IMR-90 (cell line): ENCODE measurements around the gene ARHGEF4. TPM values are rescaled to one million over a fixed set of nuclear protein-coding genes. Genes with fewer than 3 reads are reported as not detected.
"Not testable (repeated sequence)": the region's sequence is repeated elsewhere in the genome, so short reads cannot be mapped to it uniquely, and the experiment has no call there.

Experiments
- ATAC-seq: fragments of 200-7000 bp; cut with Tn5 transposase; 2 replicates; pipeline ENCODE4 v1.9.1; 2020; ENCODE audit warnings: low read depth, mild to moderate bottlenecking, moderate library complexity
- BruUV-seq: library from RNA; stranded (reverse); fragments of 400-500 nt; replicated peaks from 2 replicates; lab custom pipeline; 2021; lab: Mats Ljungman, UMichigan
- CTCF ChIA-PET: fragments of 300-600 bp; formaldehyde crosslinking; extraction: SDS; loops from one replicate; lab custom pipeline; 2021; ENCODE audit warnings: antibody characterized with exemption; lab: Yijun Ruan, JAX
- POLR2A ChIA-PET: fragments of 300-600 bp; sonication (Branson Sonifier 250); formaldehyde crosslinking; loops from one replicate; lab custom pipeline; 2022; ENCODE audit warnings: antibody characterized with exemption; ENCODE audit not compliant: unreplicated experiment; lab: Charles Lee
- DNase-seq: peaks from one replicate; pipeline ENCODE4 v3.0.0; 2013
- H2AFZ ChIP-seq: replicated peaks from 2 replicates; pipeline ENCODE3; 2013; ENCODE audit warnings: low read length, mild to moderate bottlenecking; ENCODE audit not compliant: poor library complexity
- H2AK5ac ChIP-seq: 2 replicates; pipeline ENCODE4 v1.6.1; 2013; ENCODE audit warnings: low read depth, low read length, inconsistent platforms
- H2AK9ac ChIP-seq: replicated peaks from 2 replicates; pipeline ENCODE3; 2013; ENCODE audit warnings: mild to moderate bottlenecking, low read depth, low read length, moderate library complexity; ENCODE audit not compliant: poor library complexity
- H2BK120ac ChIP-seq: 2 replicates; pipeline ENCODE4 v1.6.1; 2013; ENCODE audit warnings: low read depth, low read length, inconsistent platforms
- H2BK15ac ChIP-seq: 3 replicates; pipeline ENCODE4 v1.6.1; 2013; ENCODE audit warnings: low read depth, low read length, inconsistent platforms
- H2BK20ac ChIP-seq: 2 replicates; pipeline ENCODE4 v1.6.1; 2013; ENCODE audit warnings: low read depth, mild to moderate bottlenecking, inconsistent platforms, low read length, moderate library complexity
- H2BK5ac ChIP-seq: 2 replicates; pipeline ENCODE4 v1.6.1; 2013; ENCODE audit warnings: mild to moderate bottlenecking, low read depth, low read length, inconsistent platforms; ENCODE audit not compliant: poor library complexity, severe bottlenecking
- H3K14ac ChIP-seq: replicated peaks from 2 replicates; pipeline ENCODE4 v1.6.1; 2013; ENCODE audit warnings: low read depth, low read length, inconsistent platforms
- H3K18ac ChIP-seq: 2 replicates; pipeline ENCODE4 v1.6.1; 2013; ENCODE audit warnings: low read depth, low read length, control low read depth
- H3K23ac ChIP-seq: 2 replicates; pipeline ENCODE4 v1.6.1; 2013; ENCODE audit warnings: low read depth, low read length, inconsistent platforms
- H3K27ac ChIP-seq: 2 replicates; pipeline ENCODE4 v1.5.1; 2013; ENCODE audit warnings: mild to moderate bottlenecking, control low read depth, low read length; ENCODE audit not compliant: insufficient read depth
- H3K27me3 ChIP-seq: 2 replicates; pipeline ENCODE4 v1.6.1; 2013; ENCODE audit warnings: low read length; ENCODE audit not compliant: control insufficient read depth, insufficient read depth
- H3K36me3 ChIP-seq: 2 replicates; pipeline ENCODE4 v1.6.1; 2013; ENCODE audit warnings: low read length, mixed read lengths; ENCODE audit not compliant: control insufficient read depth, insufficient read depth
- H3K4ac ChIP-seq: 2 replicates; pipeline ENCODE4 v1.6.1; 2013; ENCODE audit warnings: low read depth, low read length, inconsistent platforms
- H3K4me1 ChIP-seq: 2 replicates; pipeline ENCODE4 v1.6.1; 2013; ENCODE audit warnings: low read length, mixed read lengths; ENCODE audit not compliant: control insufficient read depth, insufficient read depth
- H3K4me2 ChIP-seq: 2 replicates; pipeline ENCODE4 v1.6.1; 2013; ENCODE audit warnings: low read depth, mild to moderate bottlenecking, control low read depth, low read length, moderate library complexity
- H3K4me3 ChIP-seq: 2 replicates; pipeline ENCODE4 v1.5.1; 2013; ENCODE audit warnings: low read depth, mild to moderate bottlenecking, control low read depth, low read length, moderate library complexity; ENCODE audit not compliant: insufficient read depth
- H3K56ac ChIP-seq: 2 replicates; pipeline ENCODE4 v1.6.1; 2013; ENCODE audit warnings: low read length, inconsistent platforms; ENCODE audit not compliant: insufficient read depth; ENCODE audit errors: extremely low read depth
- H3K79me1 ChIP-seq, 2 experiments: 2 replicates each; pipeline ENCODE4 v1.6.1; 2013; ENCODE audit warnings: low read length in 2 of 2, inconsistent platforms in 1 of 2, low read depth in 1 of 2
- H3K9ac ChIP-seq: 2 replicates; pipeline ENCODE4 v1.6.1; 2013; ENCODE audit warnings: low read depth, low read length, control low read depth
- H3K9me1 ChIP-seq: 2 replicates; pipeline ENCODE4 v1.6.1; 2013; ENCODE audit warnings: low read length, inconsistent platforms; ENCODE audit not compliant: insufficient read depth
- H3K9me3 ChIP-seq: 2 replicates; pipeline ENCODE4 v1.6.1; 2013; ENCODE audit warnings: low read length; ENCODE audit not compliant: control insufficient read depth, insufficient read depth
- H4K20me1 ChIP-seq: 2 replicates; pipeline ENCODE4 v1.6.1; 2013; ENCODE audit warnings: low read length, inconsistent platforms; ENCODE audit not compliant: insufficient read depth
- H4K5ac ChIP-seq: 2 replicates; pipeline ENCODE4 v1.6.1; 2013; ENCODE audit warnings: mild to moderate bottlenecking, low read depth, low read length, control low read depth
- H4K8ac ChIP-seq, 2 experiments: 2 replicates each; pipeline ENCODE4 v1.6.1; 2013; ENCODE audit warnings: low read depth in 2 of 2, low read length in 2 of 2, control low read depth in 1 of 2, inconsistent platforms in 1 of 2
- H4K91ac ChIP-seq: 2 replicates; pipeline ENCODE4 v1.6.1; 2013; ENCODE audit warnings: low read depth, low read length, inconsistent platforms; ENCODE audit not compliant: insufficient read depth
- WGBS, 2 experiments: methylation state at CpG; one replicate each; pipeline versions ENCODE4 v1.1.5 to v1.1.7; 2013; ENCODE audit warnings: missing lambda C conversion rate in 2 of 2; ENCODE audit not compliant: insufficient read length in 1 of 2; ENCODE audit errors: extremely low coverage in 2 of 2; 5-methylcytosine and 5-hydroxymethylcytosine counted together
- dilution Hi-C: fragments of 300-500 bp; cut with HindIII; formaldehyde crosslinking; loops from one replicate; pipeline ENCODE4 v1.14.3; 2018; ENCODE audit warnings: low sequenced_read_pairs; ENCODE audit not compliant: unreplicated experiment
- in situ Hi-C: fragments of 300-500 bp; cut with MboI; formaldehyde crosslinking; loops from 3 replicates; pipeline ENCODE4 v1.14.3; 2019; ENCODE audit warnings: low sequenced_read_pairs, inconsistent platforms, mixed read lengths
- intact Hi-C: fragments of 100-400 bp; cut with micrococcal nuclease; formaldehyde crosslinking; loops from 2 replicates; pipeline ENCODE4 v1.10.0; 2022
- polyA plus RNA-seq, 3 experiments: library from polyadenylated mRNA; depleted of rRNA; stranded (reverse); fragments of >200 nt; gene quantifications; 2 replicates each; pipeline ENCODE4 v1.2.3, GENCODE V29; 2012; ENCODE audit warnings: low replicate concordance in 1 of 3
- total RNA-seq: library from RNA; depleted of rRNA; stranded (reverse); fragments of >200 nt; gene quantifications from 2 replicates; pipeline ENCODE4 v1.2.3, GENCODE V29; 2012

The ARHGEF4 gene
- total and polyA plus RNA-seq, 2 of the 4 experiments (the other 2 are of a cell fraction): 2.7 to 5.0 TPM

DNA sequence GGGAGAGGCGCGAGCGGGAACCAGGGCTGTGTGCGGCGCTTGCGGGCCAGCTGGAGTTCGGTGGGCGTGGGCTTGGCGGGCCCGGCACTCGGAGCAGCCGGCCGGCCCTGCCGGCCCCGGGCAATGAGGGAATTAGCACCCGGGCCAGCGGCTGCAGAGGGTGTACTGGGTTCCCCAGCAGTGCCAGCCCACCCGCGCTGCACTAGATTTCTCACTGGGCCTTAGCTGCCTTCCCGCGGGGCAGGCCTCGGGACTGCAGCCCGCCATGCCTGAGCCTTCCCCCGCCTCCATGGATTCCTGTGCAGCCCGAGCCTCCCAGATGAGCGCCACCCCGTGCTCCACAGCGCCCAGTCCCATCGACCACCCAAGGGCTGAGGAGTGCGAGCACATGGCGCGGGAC lies 154.7 kb downstream of the ARHGEF4 start:
- H3K9me1 ChIP-seq, CTCF ChIA-PET: not testable (repeated sequence)
- 76% methylated on average over 9 of the region's 32 CpGs; no CpG with 5 or more reads in 1 of the 2 experiments for WGBS, 2 experiments

DNA sequence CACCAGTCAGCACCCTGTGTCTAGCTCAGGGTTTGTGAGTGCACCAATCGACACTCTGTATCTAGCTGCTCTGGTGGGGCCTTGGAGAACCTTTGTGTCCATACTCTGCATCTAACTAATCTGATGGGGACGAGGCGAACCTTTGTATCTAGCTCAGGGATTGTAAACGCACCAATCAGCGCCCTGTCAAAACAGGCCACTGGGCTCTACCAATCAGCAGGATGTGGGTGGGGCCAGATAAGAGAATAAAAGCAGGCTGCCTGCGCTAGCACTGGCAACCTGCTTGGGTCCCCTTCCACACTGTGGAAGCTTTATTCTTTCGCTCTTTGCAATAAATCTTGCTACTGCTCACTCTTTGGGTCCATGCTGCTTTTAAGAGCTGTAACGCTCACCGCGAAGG lies 155.3 kb downstream of the ARHGEF4 start:
- H2BK5ac ChIP-seq, H3K14ac ChIP-seq, H3K9ac ChIP-seq, CTCF ChIA-PET, in situ Hi-C loops, DNase-seq, H2BK120ac ChIP-seq, H2AFZ ChIP-seq, H3K27me3 ChIP-seq, H3K23ac ChIP-seq, H3K56ac ChIP-seq, H3K18ac ChIP-seq, H3K27ac ChIP-seq, H3K4ac ChIP-seq, H3K36me3 ChIP-seq, intact Hi-C loops, H3K4me2 ChIP-seq, H2BK20ac ChIP-seq, H4K8ac ChIP-seq, H3K9me3 ChIP-seq, BruUV-seq, H3K4me3 ChIP-seq, H4K5ac ChIP-seq, H4K91ac ChIP-seq, H4K20me1 ChIP-seq, H3K9me1 ChIP-seq, dilution Hi-C loops, H2AK9ac ChIP-seq, POLR2A ChIA-PET, H2BK15ac ChIP-seq, H3K4me1 ChIP-seq, H2AK5ac ChIP-seq, ATAC-seq, H3K79me1 ChIP-seq: not testable (repeated sequence)
- WGBS, 2 experiments: 97% methylated on average over 5 of the region's 10 CpGs; no CpG with 5 or more reads in 1 of the 2 experiments

More for the DNA sequence above, 154.7 kb downstream of the ARHGEF4 start:
- H3K9ac ChIP-seq, H3K23ac ChIP-seq, H2AFZ ChIP-seq, H3K14ac ChIP-seq, H4K20me1 ChIP-seq, H3K36me3 ChIP-seq, H2BK15ac ChIP-seq, ATAC-seq, H4K5ac ChIP-seq, POLR2A ChIA-PET, H3K18ac ChIP-seq, H2BK120ac ChIP-seq, dilution Hi-C loops, H3K79me1 ChIP-seq, H3K9me3 ChIP-seq, DNase-seq, H3K4me2 ChIP-seq, H3K56ac ChIP-seq, H3K4ac ChIP-seq, in situ Hi-C loops, intact Hi-C loops, H2BK5ac ChIP-seq, H3K27me3 ChIP-seq, H2BK20ac ChIP-seq, H2AK5ac ChIP-seq, H3K4me1 ChIP-seq, H4K8ac ChIP-seq, H2AK9ac ChIP-seq, H4K91ac ChIP-seq, BruUV-seq, H3K27ac ChIP-seq, H3K4me3 ChIP-seq: not testable (repeated sequence)
